C4-2B (cell line): ENCODE results near the gene JUND.

Experiments
- H3K27ac ChIP-seq: fragments of 450-650 bp; 2 replicates; pipeline ENCODE4 v1.5.1; 2017
- ZFX ChIP-seq: fragments of 450-650 bp; IDR thresholded peaks from 2 replicates; pipeline ENCODE4 v1.6.1; 2017
- TF ChIP-seq, protein P1 (sequence below): fragments of 450-650 bp; conservative IDR thresholded peaks from 2 replicates; pipeline ENCODE4 v1.5.1; 2017; ENCODE audit warnings: mild to moderate bottlenecking

JUND gene

GRCh38 chr19:18284712-18285360 lies 3.4 kb upstream of the JUND start:
- TF ChIP-seq ZFX, result no peak
- H3K27ac ChIP-seq, result no peak overlapping the region

DNA sequence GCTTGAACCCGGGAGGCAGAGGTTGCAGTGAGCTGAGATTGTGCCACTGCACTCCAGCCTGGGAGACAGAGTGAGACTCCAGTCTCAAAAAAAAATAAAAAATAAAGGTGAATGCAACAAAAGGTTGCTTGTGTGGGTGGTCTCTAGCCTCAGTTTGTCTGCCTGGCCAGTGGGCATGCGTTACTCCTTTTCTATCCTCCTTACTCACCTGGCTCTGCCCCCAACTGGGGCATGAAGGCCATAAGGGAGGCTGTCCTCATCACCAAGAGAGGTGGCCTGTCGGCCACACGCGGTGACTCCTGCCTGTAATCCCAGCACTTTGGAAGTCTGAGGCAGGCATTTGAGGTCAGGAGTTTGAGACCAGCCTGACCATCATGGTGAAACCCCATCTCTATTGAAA lies 1.9 kb upstream of the JUND start:
- TF ChIP-seq ZFX, result no peak
- TF ChIP-seq, protein P1, sequence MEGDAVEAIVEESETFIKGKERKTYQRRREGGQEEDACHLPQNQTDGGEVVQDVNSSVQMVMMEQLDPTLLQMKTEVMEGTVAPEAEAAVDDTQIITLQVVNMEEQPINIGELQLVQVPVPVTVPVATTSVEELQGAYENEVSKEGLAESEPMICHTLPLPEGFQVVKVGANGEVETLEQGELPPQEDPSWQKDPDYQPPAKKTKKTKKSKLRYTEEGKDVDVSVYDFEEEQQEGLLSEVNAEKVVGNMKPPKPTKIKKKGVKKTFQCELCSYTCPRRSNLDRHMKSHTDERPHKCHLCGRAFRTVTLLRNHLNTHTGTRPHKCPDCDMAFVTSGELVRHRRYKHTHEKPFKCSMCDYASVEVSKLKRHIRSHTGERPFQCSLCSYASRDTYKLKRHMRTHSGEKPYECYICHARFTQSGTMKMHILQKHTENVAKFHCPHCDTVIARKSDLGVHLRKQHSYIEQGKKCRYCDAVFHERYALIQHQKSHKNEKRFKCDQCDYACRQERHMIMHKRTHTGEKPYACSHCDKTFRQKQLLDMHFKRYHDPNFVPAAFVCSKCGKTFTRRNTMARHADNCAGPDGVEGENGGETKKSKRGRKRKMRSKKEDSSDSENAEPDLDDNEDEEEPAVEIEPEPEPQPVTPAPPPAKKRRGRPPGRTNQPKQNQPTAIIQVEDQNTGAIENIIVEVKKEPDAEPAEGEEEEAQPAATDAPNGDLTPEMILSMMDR, result no peak
- H3K27ac ChIP-seq, result no peak overlapping the region; the same call in 1 of the 2 replicates

DNA sequence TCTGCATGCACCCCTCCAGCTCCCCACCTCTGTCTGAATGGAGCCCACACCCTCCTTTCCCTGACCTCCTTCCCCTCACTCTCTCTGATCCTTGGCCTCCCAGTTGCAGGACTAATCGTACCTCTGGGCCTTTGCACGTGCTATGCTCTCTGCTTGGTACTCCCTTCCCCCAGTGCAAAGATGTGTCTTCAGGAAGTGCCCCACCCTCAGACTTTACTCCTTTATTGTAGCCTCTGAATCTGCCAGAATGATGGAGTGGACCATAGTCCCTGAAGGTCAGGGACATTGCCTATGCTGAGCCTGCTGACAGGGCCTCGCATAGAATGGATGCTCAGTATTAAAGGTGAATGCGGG lies 1.3 kb upstream of the JUND start:
- TF ChIP-seq, protein P1, result no peak
- no peak for TF ChIP-seq ZFX
- H3K27ac ChIP-seq, result peak overlapping the region; percentile 96

DNA sequence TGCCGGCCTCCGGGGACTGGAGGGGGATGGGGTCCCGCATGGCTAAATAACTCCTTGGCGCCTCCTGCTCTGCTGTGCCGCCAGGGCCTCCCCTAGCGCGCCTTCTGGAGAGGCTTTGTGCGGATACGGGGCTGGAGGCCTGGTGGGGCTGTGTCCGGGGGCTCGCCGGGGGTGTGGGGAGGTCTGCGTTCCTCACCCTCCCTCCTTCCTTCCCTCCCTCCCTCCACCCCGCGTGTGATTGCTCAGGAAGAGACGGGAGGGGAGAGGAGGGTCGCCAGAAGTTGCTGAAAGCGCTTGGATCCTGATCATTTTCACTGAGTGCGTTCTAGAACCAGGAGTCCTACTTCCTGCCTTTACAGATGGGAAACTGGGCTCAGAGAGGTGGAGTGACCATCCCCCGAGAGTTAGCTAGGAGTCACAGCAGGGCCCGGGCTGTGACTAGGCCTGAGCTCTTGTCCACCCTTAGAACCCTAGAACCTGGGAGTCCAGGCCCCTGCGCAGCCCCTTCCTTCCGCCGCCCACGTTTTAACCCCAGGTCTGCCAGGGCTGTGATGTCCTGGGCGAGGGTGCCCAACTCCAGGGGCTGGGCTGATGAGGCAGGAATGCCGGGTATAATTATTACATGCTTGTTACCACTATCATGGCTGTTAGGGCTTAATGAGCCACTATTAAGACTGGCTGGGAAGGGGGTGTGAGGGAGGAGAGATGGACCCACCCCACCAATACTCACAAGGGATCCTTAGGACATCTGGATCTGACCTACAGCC lies 782 bp upstream of the JUND start:
- TF ChIP-seq ZFX, result peak; percentile 70; the same call in 1 of the 2 replicates
- TF ChIP-seq, protein P1, result no peak
- peak overlapping the region; percentile 96 for H3K27ac ChIP-seq

GRCh38 chr19:18280247-18281081 lies 958 bp downstream of the JUND start:
- TF ChIP-seq, protein P1, result no peak
- TF ChIP-seq ZFX, result no peak
- peak overlapping the region; percentile 96 for H3K27ac ChIP-seq

- peak overlapping the region; percentile 96 for H3K27ac ChIP-seq
- TF ChIP-seq, protein P1, result peak; percentile 89
- TF ChIP-seq ZFX, result no peak
Measured at GRCh38 chr19:18279516-18280246, 1.7 kb downstream of the JUND start.

GRCh38 chr19:18279266-18279515 lies 2.2 kb downstream of the JUND start:
- TF ChIP-seq ZFX, result no peak
- TF ChIP-seq, protein P1, result no peak
- H3K27ac ChIP-seq, result peak overlapping the region; percentile 96
